ENCODE measurements around the gene PFDN4. TPM values are rescaled to one million over a fixed set of nuclear protein-coding genes. Genes with fewer than 3 reads are reported as not detected.

The PFDN4 gene
- polyA plus RNA-seq, 1 experiment: 104 TPM

- POLR2A ChIA-PET: no interaction called here
- DNase-seq (ENCODE audit: low read depth, low spot score): no peak
- no peaks in the 10 kb centered on the region for H3K27me3 ChIP-seq (ENCODE audit: control insufficient read depth, insufficient read depth, low read length)
- H3K4me3 ChIP-seq (ENCODE audit: low read depth, low read length): no peak overlapping the region
- H3K27ac ChIP-seq (ENCODE audit: low read depth, low read length): no peak overlapping the region
- no peaks in the 10 kb centered on the region for H3K9me3 ChIP-seq (ENCODE audit: control insufficient read depth, insufficient read depth, low read length)
- TF ChIP-seq, protein P1, sequence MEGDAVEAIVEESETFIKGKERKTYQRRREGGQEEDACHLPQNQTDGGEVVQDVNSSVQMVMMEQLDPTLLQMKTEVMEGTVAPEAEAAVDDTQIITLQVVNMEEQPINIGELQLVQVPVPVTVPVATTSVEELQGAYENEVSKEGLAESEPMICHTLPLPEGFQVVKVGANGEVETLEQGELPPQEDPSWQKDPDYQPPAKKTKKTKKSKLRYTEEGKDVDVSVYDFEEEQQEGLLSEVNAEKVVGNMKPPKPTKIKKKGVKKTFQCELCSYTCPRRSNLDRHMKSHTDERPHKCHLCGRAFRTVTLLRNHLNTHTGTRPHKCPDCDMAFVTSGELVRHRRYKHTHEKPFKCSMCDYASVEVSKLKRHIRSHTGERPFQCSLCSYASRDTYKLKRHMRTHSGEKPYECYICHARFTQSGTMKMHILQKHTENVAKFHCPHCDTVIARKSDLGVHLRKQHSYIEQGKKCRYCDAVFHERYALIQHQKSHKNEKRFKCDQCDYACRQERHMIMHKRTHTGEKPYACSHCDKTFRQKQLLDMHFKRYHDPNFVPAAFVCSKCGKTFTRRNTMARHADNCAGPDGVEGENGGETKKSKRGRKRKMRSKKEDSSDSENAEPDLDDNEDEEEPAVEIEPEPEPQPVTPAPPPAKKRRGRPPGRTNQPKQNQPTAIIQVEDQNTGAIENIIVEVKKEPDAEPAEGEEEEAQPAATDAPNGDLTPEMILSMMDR (IDR thresholded peaks at IDR 0.05; ENCODE audit: low read depth, low read length): no peak
- CTCF ChIA-PET: interaction anchor here (0.7 to 1.4 kb wide), 2 partner anchors 46 to 426 kb away, joined by 4 read pairs; no protein-coding TSS in a partner anchor
These were observed 46.7 kb downstream of the PFDN4 start for GRCh38 chr20:54254596-54254995.

GRCh38 chr20:54255157-54255556 is 47.3 kb downstream of the PFDN4 start:
- no peaks in the 10 kb centered on the region for H3K27me3 ChIP-seq (ENCODE audit: control insufficient read depth, insufficient read depth, low read length)
- TF ChIP-seq, protein P1 (IDR thresholded peaks at IDR 0.05; ENCODE audit: low read depth, low read length): no peak
- peak; percentile 11 for DNase-seq (ENCODE audit: low read depth, low spot score)
- no peak overlapping the region for H3K4me3 ChIP-seq (ENCODE audit: low read depth, low read length)
- peak overlapping the region; percentile 58 for H3K27ac ChIP-seq (ENCODE audit: low read depth, low read length)
- H3K9me3 ChIP-seq (ENCODE audit: control insufficient read depth, insufficient read depth, low read length): no peaks in the 10 kb centered on the region
- ChIA-PET POLR2A (no interaction called here), CTCF (interaction anchor here (0.7 kb wide), 1 partner anchor 158 kb away, joined by 3 read pairs; no protein-coding TSS in a partner anchor)

GRCh38 chr20:54256202-54256601 is 48.3 kb downstream of the PFDN4 start:
- TF ChIP-seq, protein P1 (IDR thresholded peaks at IDR 0.05; ENCODE audit: low read depth, low read length): no peak
- ChIA-PET CTCF (interaction anchor here (0.9 to 1.4 kb wide), 2 partner anchors 57 to 159 kb away, joined by 3 read pairs; no protein-coding TSS in a partner anchor), POLR2A (interaction anchor here (0.5 to 1.2 kb wide), 2 partner anchors 48 to 561 kb away, joined by 3 to 4 read pairs; partner anchors contain the start of gene PFDN4)
- H3K27me3 ChIP-seq (ENCODE audit: control insufficient read depth, insufficient read depth, low read length): no peaks in the 10 kb centered on the region
- no peak for DNase-seq (ENCODE audit: low read depth, low spot score)
- H3K27ac ChIP-seq (ENCODE audit: low read depth, low read length): peak overlapping the region; percentile 53
- H3K9me3 ChIP-seq (ENCODE audit: control insufficient read depth, insufficient read depth, low read length): no peaks in the 10 kb centered on the region
- H3K4me3 ChIP-seq (ENCODE audit: low read depth, low read length): no peak overlapping the region

- CTCF ChIA-PET: interaction anchor here (0.9 to 1.5 kb wide), 4 partner anchors 38 to 160 kb away, joined by 3 to 5 read pairs (median 4); partner anchors contain the start of gene PFDN4
- no peak overlapping the region for H3K4me3 ChIP-seq (ENCODE audit: low read depth, low read length)
- POLR2A ChIA-PET: interaction anchor here (0.5 to 1.2 kb wide), 2 partner anchors 49 to 562 kb away, joined by 3 to 4 read pairs; partner anchors contain the start of gene PFDN4
- peak; percentile 89 for DNase-seq (ENCODE audit: low read depth, low spot score)
- TF ChIP-seq, protein P1 (IDR thresholded peaks at IDR 0.05; ENCODE audit: low read depth, low read length): no peak
- no peaks in the 10 kb centered on the region for H3K27me3 ChIP-seq (ENCODE audit: control insufficient read depth, insufficient read depth, low read length)
- no peaks in the 10 kb centered on the region for H3K9me3 ChIP-seq (ENCODE audit: control insufficient read depth, insufficient read depth, low read length)
- no peak overlapping the region for H3K27ac ChIP-seq (ENCODE audit: low read depth, low read length)
These were observed 49.4 kb downstream of the PFDN4 start for GRCh38 chr20:54257071-54257816.

- Histone ChIP-seq H3K27ac (ENCODE audit: low read depth, low read length) (no peak overlapping the region), H3K27me3 (ENCODE audit: control insufficient read depth, insufficient read depth, low read length) (no peaks in the 10 kb centered on the region), H3K4me3 (ENCODE audit: low read depth, low read length) (no peak overlapping the region), H3K9me3 (ENCODE audit: control insufficient read depth, insufficient read depth, low read length) (no peaks in the 10 kb centered on the region)
- POLR2A ChIA-PET: no interaction called here
- CTCF ChIA-PET: interaction anchor here (1.7 kb wide), 1 partner anchor 157 kb away, joined by 5 read pairs; no protein-coding TSS in a partner anchor
- TF ChIP-seq, protein P1 (IDR thresholded peaks at IDR 0.05; ENCODE audit: low read depth, low read length): no peak
- DNase-seq (ENCODE audit: low read depth, low spot score): no peak
These were observed 52.2 kb downstream of the PFDN4 start for GRCh38 chr20:54260116-54260515.

All from AG04450 (cell line).